Lung (tissue), 12 donors: ENCODE results near the gene SCAF1. TPM values are rescaled to one million over a fixed set of nuclear protein-coding genes. Genes with fewer than 3 reads are reported as not detected.

Experiments used
- ATAC-seq: fragments of 200-7000 bp; cut with Tn5 transposase; one replicate; pipeline ENCODE4 v1.9.1; 2020; ENCODE audit warnings: moderate number of reproducible peaks; ENCODE audit not compliant: insufficient read depth, low FRiP score
- DNase-seq, 3 donors: peaks; one replicate each; pipeline ENCODE4 v3.0.0-alpha.2; 2013 to 2017
- H3K27ac ChIP-seq, 2 donors: one replicate each; pipeline ENCODE4 v1.5.1; 2013; ENCODE audit warnings: mild to moderate bottlenecking in 2 of 2, moderate library complexity in 2 of 2, control low read depth in 1 of 2, inconsistent platforms in 1 of 2, low read depth in 1 of 2, low read length in 1 of 2
- H3K27me3 ChIP-seq, 3 donors: one replicate each; pipeline ENCODE4 v1.5.1; 2013; ENCODE audit warnings: low read length in 2 of 3; ENCODE audit not compliant: control insufficient read depth in 3 of 3, insufficient read depth in 3 of 3
- H3K36me3 ChIP-seq, 4 donors: one replicate each; pipeline ENCODE4 v1.5.1; 2013; ENCODE audit warnings: low read length in 4 of 4, mild to moderate bottlenecking in 1 of 4, moderate library complexity in 1 of 4; ENCODE audit not compliant: control insufficient read depth in 4 of 4, insufficient read depth in 4 of 4
- H3K4me1 ChIP-seq, 5 donors: one replicate each; pipeline ENCODE4 v1.5.1; 2013; ENCODE audit warnings: low read length in 5 of 5, mild to moderate bottlenecking in 2 of 5, moderate library complexity in 1 of 5; ENCODE audit not compliant: control insufficient read depth in 5 of 5, insufficient read depth in 5 of 5
- H3K4me3 ChIP-seq: one replicate; pipeline ENCODE4 v1.5.1; 2013; ENCODE audit warnings: mild to moderate bottlenecking, control low read depth, moderate library complexity
- H3K9ac ChIP-seq, 2 donors: one replicate each; pipeline ENCODE4 v1.5.1; 2013; ENCODE audit warnings: low read length in 2 of 2, control low read depth in 1 of 2; ENCODE audit not compliant: insufficient read depth in 1 of 2
- H3K9me3 ChIP-seq, 4 donors: one replicate each; pipeline ENCODE4 v1.5.1; 2013; ENCODE audit warnings: low read length in 3 of 4, mild to moderate bottlenecking in 1 of 4, moderate library complexity in 1 of 4; ENCODE audit not compliant: control insufficient read depth in 4 of 4, insufficient read depth in 3 of 4
- CTCF ChIP-seq: IDR thresholded peaks from 2 replicates; pipeline ENCODE4 v1.5.1; 2012; ENCODE audit warnings: mild to moderate bottlenecking; ENCODE audit errors: control extremely low read depth, extremely low read depth
- WGBS, 2 donors: extraction: QIAGEN DNeasy Blood & Tissue Kit; methylation state at CpG; one replicate each; pipeline ENCODE4 v1.1.7; 2013; 5-methylcytosine and 5-hydroxymethylcytosine counted together
- polyA plus RNA-seq, 2 donors: library from polyadenylated mRNA; stranded (reverse); fragments of 200-250 nt; gene quantifications; one replicate each; pipeline ENCODE4 v1.2.1, GENCODE V29; 2013
- total RNA-seq, 2 donors: library from RNA; depleted of rRNA in 1 of 2; stranded (reverse); fragments of >200 nt in 1 of 2; gene quantifications; one replicate each; pipeline ENCODE4 v1.2.1, GENCODE V29; 2014 to 2021
- donor health status: control.
- donor health status: control.
- donor health status: Bipolar disorder and iron deficiency.
- donor health status: healthy.
- donor health status: DM: yes; HTN: yes; CAD: no.

SCAF1 gene
- total and polyA plus RNA-seq, 4 donors = 22.5 to 80.2 (median 25.5) TPM

- Histone ChIP-seq H3K36me3 (no peaks in the 10 kb centered on the region), H3K9ac (no peak overlapping the region), H3K4me1 (peaks cover 0 to 31% (median 13%) of the 10 kb centered on the region in 5 donors), H3K27me3 (no peaks in the 10 kb centered on the region), H3K4me3 (no peak overlapping the region), H3K27ac (peak overlapping the region in 1 of 2 donors; percentile 8), H3K9me3 (no peaks in the 10 kb centered on the region)
- WGBS, 2 donors = 47 to 54% methylated on average over 24 of the region's 24 CpGs
- ATAC-seq (no peak), DNase-seq (peak in 2 of 3 donors; percentile 59 to 61)
- no peak for TF ChIP-seq CTCF
These were observed 6.3 kb upstream of the SCAF1 start for GRCh38 chr19:49635530-49636232.

- no peaks in the 10 kb centered on the region for H3K36me3 ChIP-seq
- H3K27me3 ChIP-seq = no peaks in the 10 kb centered on the region
- no peak overlapping the region for H3K4me3 ChIP-seq
- ATAC-seq = no peak
- TF ChIP-seq CTCF = no peak
- 73 to 77% methylated on average over 30 of the region's 30 CpGs for WGBS, 2 donors
- peak overlapping the region in 1 of 2 donors; percentile 8 for H3K27ac ChIP-seq
- no peak for DNase-seq
- peaks cover 0 to 32% (median 13%) of the 10 kb centered on the region in 5 donors for H3K4me1 ChIP-seq
- H3K9me3 ChIP-seq = no peaks in the 10 kb centered on the region
- H3K9ac ChIP-seq = no peak overlapping the region
These were observed 5.6 kb upstream of the SCAF1 start for GRCh38 chr19:49636233-49636932.

- H3K27ac ChIP-seq = peak overlapping the region; percentile 83
- peak overlapping the region in 1 of 2 donors; percentile 46 for H3K9ac ChIP-seq
- H3K4me1 ChIP-seq = peaks cover 5 to 39% (median 11%) of the 10 kb centered on the region in 5 donors
- H3K36me3 ChIP-seq = no peaks in the 10 kb centered on the region
- no peaks in the 10 kb centered on the region for H3K9me3 ChIP-seq
- H3K4me3 ChIP-seq = no peak overlapping the region
- TF ChIP-seq CTCF = no peak
- DNase-seq = peak; percentile 44 to 68 (median 57)
- WGBS, 2 donors = 7% methylated on average over 19 of the region's 19 CpGs
- ATAC-seq = no peak
- no peaks in the 10 kb centered on the region for H3K27me3 ChIP-seq
These were observed 3.9 kb upstream of the SCAF1 start for GRCh38 chr19:49637821-49638738.
